Measurements from ENCODE around the gene NOXO1.
"Not testable (repeated sequence)": the region's sequence is repeated elsewhere in the genome, so short reads cannot be mapped to it uniquely, and the experiment has no call there.

Gene NOXO1

GRCh38 chr16:2019921-2020831 is 38.9 kb upstream of the NOXO1 start:
- TF ChIP-seq CTCF (IDR thresholded peaks at IDR 0.05; ENCODE audit: low read length, missing control alignments), result no peak
- no peak for DNase-seq (ENCODE audit: low read depth)
- H3K4me3 ChIP-seq (replicated peaks; ENCODE audit: low read depth, low read length), result no peak overlapping the region

GRCh38 chr16:2019518-2019920 is 38.2 kb upstream of the NOXO1 start, which contains the start of gene NPW:
Gene NPW (plus strand): TSS chr16:2019785.
- TF ChIP-seq CTCF (IDR thresholded peaks at IDR 0.05; ENCODE audit: low read length, missing control alignments), result no peak
- H3K4me3 ChIP-seq (replicated peaks; ENCODE audit: low read depth, low read length), result no peak within 1 kb of the TSS
- DNase-seq (ENCODE audit: low read depth), result no peak

GRCh38 chr16:2016407-2016922 is 35.2 kb upstream of the NOXO1 start:
- DNase-seq (ENCODE audit: low read depth), result no peak
- TF ChIP-seq CTCF (IDR thresholded peaks at IDR 0.05; ENCODE audit: low read length, missing control alignments), result peak; percentile 41
- no peak overlapping the region for H3K4me3 ChIP-seq (replicated peaks; ENCODE audit: low read depth, low read length)

- no peak overlapping the region for H3K4me3 ChIP-seq (replicated peaks; ENCODE audit: low read depth, low read length)
- no peak for DNase-seq (ENCODE audit: low read depth)
- TF ChIP-seq CTCF (IDR thresholded peaks at IDR 0.05; ENCODE audit: low read length, missing control alignments), result no peak
These were observed 34.6 kb upstream of the NOXO1 start for GRCh38 chr16:2015947-2016208.

- no peak for TF ChIP-seq CTCF (IDR thresholded peaks at IDR 0.05; ENCODE audit: low read length, missing control alignments)
- no peak overlapping the region for H3K4me3 ChIP-seq (replicated peaks; ENCODE audit: low read depth, low read length)
- no peak for DNase-seq (ENCODE audit: low read depth)
These were observed 34.1 kb upstream of the NOXO1 start for GRCh38 chr16:2015117-2015946.

- DNase-seq (ENCODE audit: low read depth), result no peak
- TF ChIP-seq CTCF (IDR thresholded peaks at IDR 0.05; ENCODE audit: low read length, missing control alignments), result no peak
These were observed 32.3 kb upstream of the NOXO1 start for GRCh38 chr16:2013527-2013926.

GRCh38 chr16:2011726-2012125 is 30.5 kb upstream of the NOXO1 start:
- DNase-seq (ENCODE audit: low read depth); H3K4me3 ChIP-seq (replicated peaks; ENCODE audit: low read depth, low read length): not testable (repeated sequence)

More at GRCh38 chr16:2013527-2013926, 32.3 kb upstream of the NOXO1 start:
- H3K4me3 ChIP-seq (replicated peaks; ENCODE audit: low read depth, low read length), result no peak overlapping the region
